DND-41 (cell line): ENCODE data around the gene PCDH10.

Experiments used
- EZH2 ChIP-seq: IDR thresholded peaks from 3 replicates; pipeline ENCODE4 v1.6.1; 2012; ENCODE audit warnings: borderline replicate concordance, low read depth, mild to moderate bottlenecking, moderate library complexity, low read length, inconsistent platforms; ENCODE audit not compliant: severe bottlenecking
- TF ChIP-seq, protein P1 (sequence below): IDR thresholded peaks from 2 replicates; pipeline ENCODE4 v1.5.1; 2012; ENCODE audit warnings: borderline replicate concordance, low read length, moderate library complexity, mild to moderate bottlenecking; ENCODE audit not compliant: poor library complexity, severe bottlenecking; ENCODE audit errors: extremely low read depth

GRCh38 chr4:133178956-133179355 lies 29.9 kb downstream of the PCDH10 start:
- no peak for TF ChIP-seq EZH2
- TF ChIP-seq, protein P1, sequence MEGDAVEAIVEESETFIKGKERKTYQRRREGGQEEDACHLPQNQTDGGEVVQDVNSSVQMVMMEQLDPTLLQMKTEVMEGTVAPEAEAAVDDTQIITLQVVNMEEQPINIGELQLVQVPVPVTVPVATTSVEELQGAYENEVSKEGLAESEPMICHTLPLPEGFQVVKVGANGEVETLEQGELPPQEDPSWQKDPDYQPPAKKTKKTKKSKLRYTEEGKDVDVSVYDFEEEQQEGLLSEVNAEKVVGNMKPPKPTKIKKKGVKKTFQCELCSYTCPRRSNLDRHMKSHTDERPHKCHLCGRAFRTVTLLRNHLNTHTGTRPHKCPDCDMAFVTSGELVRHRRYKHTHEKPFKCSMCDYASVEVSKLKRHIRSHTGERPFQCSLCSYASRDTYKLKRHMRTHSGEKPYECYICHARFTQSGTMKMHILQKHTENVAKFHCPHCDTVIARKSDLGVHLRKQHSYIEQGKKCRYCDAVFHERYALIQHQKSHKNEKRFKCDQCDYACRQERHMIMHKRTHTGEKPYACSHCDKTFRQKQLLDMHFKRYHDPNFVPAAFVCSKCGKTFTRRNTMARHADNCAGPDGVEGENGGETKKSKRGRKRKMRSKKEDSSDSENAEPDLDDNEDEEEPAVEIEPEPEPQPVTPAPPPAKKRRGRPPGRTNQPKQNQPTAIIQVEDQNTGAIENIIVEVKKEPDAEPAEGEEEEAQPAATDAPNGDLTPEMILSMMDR, result no peak
